Psoas muscle (tissue), 8 donors: ENCODE data around the gene FANCM. TPM values are rescaled to one million over a fixed set of nuclear protein-coding genes. Genes with fewer than 3 reads are reported as not detected.

Source experiments
- ATAC-seq, 4 donors: fragments of 200-7000 bp; cut with Tn5 transposase; one replicate each; pipeline ENCODE4 v1.9.1; 2020; ENCODE audit warnings: moderate library complexity in 3 of 4, mild to moderate bottlenecking in 2 of 4
- DNase-seq, 2 donors: peaks; one replicate each; pipeline ENCODE4 v3.0.0-alpha.2; 2020
- H3K27ac ChIP-seq: fragments of 200-600 bp; one replicate; pipeline ENCODE4 v1.8.0; 2022
- H3K27me3 ChIP-seq, 3 donors: fragments of 200-600 bp in 1 of 3; one replicate each; pipeline versions ENCODE4 v1.6.1 to v1.8.0; 2013 to 2022; ENCODE audit warnings: low read length in 2 of 3, mild to moderate bottlenecking in 2 of 3, moderate library complexity in 1 of 3; ENCODE audit not compliant: insufficient read depth in 3 of 3
- H3K36me3 ChIP-seq, 2 donors: fragments of 200-600 bp in 1 of 2; one replicate each; pipeline versions ENCODE4 v1.6.1 to v1.8.0; 2013 to 2022; ENCODE audit warnings: low read depth in 1 of 2, mild to moderate bottlenecking in 1 of 2, moderate library complexity in 1 of 2; ENCODE audit not compliant: insufficient read depth in 1 of 2
- H3K4me1 ChIP-seq: fragments of 200-600 bp; one replicate; pipeline ENCODE4 v1.8.0; 2022
- H3K4me3 ChIP-seq: fragments of 200-600 bp; one replicate; pipeline ENCODE4 v1.8.0; 2022; ENCODE audit warnings: mild to moderate bottlenecking
- H3K9me3 ChIP-seq: fragments of 200-600 bp; one replicate; pipeline ENCODE4 v1.8.0; 2022
- WGBS, 3 donors: extraction: QIAGEN DNeasy Blood & Tissue Kit; methylation state at CpG; one replicate each; pipeline versions ENCODE4 v1.1.6 to v1.1.7; 2013; 5-methylcytosine and 5-hydroxymethylcytosine counted together
- intact Hi-C, 2 donors: fragments of 100-400 bp; cut with DNase I; formaldehyde crosslinking; loops; one replicate each; pipeline versions ENCODE4 v1.11.0 to v1.14.2; 2022
- polyA plus RNA-seq, 3 donors: library from polyadenylated mRNA; stranded (reverse); fragments of 200-250 nt; gene quantifications; one replicate each; pipeline ENCODE4 v1.2.3, GENCODE V29; 2013
- total RNA-seq, 4 donors: library from RNA; stranded (reverse); fragmentation: NEBNext Ultra II Directional in 2 of 4; extraction: Animal tissue kit (Norgen Biotek cat#: 25700) in 2 of 4; gene quantifications; one replicate each; pipeline versions ENCODE4 v1.2.1 to v1.2.4, GENCODE V29; 2021 to 2023
- TF ChIP-seq, protein P1 (sequence below): fragments of 200-600 bp; IDR thresholded peaks from one replicate; pipeline ENCODE4 v1.8.0; 2022; ENCODE audit warnings: antibody characterized with exemption
- donor health status: healthy with polysubstance abuse.
- donor health status: DM: no; HTN: no; CAD: no; lungs with moderate emphysema.
- donor health status: Bipolar disorder and iron deficiency.
- donor health status: healthy.
- donor health status: DM: yes; HTN: yes; CAD: no.
- donor health status: DM: no; HTN: no; CAD: no.
- donor health status: DM: no; HTN: no; CAD: no.
- donor health status: DM: yes; HTN: yes; CAD: no.

The FANCM gene
- total and polyA plus RNA-seq, 7 donors: 1.0 to 2.4 (median 1.7) TPM

DNA sequence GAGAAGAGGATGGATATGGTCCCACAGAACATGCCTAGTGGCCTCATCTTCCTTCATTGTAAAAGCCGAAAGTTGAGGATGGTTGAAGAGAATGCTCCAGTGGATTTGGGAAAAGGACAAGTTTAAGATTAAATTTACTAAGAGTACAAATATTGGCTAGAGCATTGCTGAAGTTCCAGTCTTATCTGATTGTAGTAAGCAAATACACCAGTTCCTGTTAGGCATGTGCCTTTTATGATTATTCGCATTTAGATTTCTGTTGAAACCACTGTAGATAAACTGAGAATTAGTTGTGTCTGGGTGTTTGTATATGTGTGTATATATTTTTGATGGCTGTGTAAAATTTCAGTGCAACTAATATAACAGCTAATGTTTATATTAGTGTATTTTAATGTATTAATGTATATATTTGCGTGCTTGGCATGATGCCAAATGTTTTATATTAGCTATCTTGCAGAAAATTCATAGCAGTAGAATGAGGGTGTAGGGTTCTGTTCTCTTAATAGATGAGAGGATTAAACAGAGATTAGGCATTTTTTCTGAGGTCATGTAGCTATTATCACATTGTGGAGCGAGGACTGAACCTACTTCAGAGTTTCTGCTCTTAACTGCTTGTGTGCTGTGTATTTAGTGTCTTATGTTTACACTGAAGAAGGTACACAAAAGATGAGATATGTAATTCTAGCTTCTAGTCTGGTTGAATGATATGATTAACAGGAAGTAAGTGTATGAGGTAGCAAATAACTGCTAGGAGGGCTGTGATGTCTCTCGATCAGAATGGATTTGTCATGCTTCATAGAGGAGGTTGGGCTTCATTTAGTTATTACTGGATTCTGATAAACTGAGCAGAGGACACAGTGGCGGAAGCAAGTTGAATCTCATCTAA is 22.6 kb upstream of the FANCM start:
- 86 to 92% (median 91%) methylated on average over 6 of the region's 6 CpGs for WGBS, 3 donors
- intact Hi-C loops: no loop called here
- no peak for DNase-seq
- no peak overlapping the region for H3K4me3 ChIP-seq
- H3K27me3 ChIP-seq: no peaks in the 10 kb centered on the region
- peaks cover 3% of the 10 kb centered on the region for H3K4me1 ChIP-seq
- no peak for ATAC-seq
- H3K36me3 ChIP-seq: peaks cover 6 to 100% of the 10 kb centered on the region in 2 donors
- no peak overlapping the region for H3K27ac ChIP-seq
- H3K9me3 ChIP-seq: no peaks in the 10 kb centered on the region
- TF ChIP-seq, protein P1, sequence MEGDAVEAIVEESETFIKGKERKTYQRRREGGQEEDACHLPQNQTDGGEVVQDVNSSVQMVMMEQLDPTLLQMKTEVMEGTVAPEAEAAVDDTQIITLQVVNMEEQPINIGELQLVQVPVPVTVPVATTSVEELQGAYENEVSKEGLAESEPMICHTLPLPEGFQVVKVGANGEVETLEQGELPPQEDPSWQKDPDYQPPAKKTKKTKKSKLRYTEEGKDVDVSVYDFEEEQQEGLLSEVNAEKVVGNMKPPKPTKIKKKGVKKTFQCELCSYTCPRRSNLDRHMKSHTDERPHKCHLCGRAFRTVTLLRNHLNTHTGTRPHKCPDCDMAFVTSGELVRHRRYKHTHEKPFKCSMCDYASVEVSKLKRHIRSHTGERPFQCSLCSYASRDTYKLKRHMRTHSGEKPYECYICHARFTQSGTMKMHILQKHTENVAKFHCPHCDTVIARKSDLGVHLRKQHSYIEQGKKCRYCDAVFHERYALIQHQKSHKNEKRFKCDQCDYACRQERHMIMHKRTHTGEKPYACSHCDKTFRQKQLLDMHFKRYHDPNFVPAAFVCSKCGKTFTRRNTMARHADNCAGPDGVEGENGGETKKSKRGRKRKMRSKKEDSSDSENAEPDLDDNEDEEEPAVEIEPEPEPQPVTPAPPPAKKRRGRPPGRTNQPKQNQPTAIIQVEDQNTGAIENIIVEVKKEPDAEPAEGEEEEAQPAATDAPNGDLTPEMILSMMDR: no peak

- no peak overlapping the region for H3K4me3 ChIP-seq
- no peaks in the 10 kb centered on the region for H3K27me3 ChIP-seq
- WGBS, 3 donors: 75 to 81% (median 76%) methylated on average over 3 of the region's 3 CpGs
- intact Hi-C loops: no loop called here
- no peak overlapping the region for H3K27ac ChIP-seq
- peaks cover 6 to 100% of the 10 kb centered on the region in 2 donors for H3K36me3 ChIP-seq
- no peaks in the 10 kb centered on the region for H3K9me3 ChIP-seq
- ATAC-seq (no peak), DNase-seq (no peak)
- TF ChIP-seq, protein P1: no peak
- H3K4me1 ChIP-seq: peaks cover 3% of the 10 kb centered on the region
Measured at GRCh38 chr14:45114327-45114726, 21.4 kb upstream of the FANCM start.

DNA sequence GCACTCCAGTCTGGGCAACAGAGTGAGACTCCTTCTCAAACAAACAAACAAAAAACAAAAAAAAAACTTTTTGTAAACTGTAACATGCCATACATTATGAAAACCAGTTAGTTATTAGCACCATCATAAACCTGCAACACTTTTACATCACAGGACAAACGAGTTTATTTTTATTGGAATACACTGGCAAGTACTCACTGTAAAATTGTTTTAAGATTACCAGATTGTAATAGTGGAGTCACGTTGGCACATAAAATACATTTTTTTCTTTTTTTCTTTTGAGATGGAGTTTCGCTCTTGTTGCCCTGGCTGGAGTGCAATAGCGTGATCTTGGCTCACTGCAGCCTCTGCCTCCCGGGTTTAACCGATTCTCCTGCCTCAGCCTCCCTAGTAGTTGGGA is 17.1 kb upstream of the FANCM start:
- 61 to 86% (median 69%) methylated on average over 6 of the region's 6 CpGs for WGBS, 3 donors

GRCh38 chr14:45120096-45120495 is 15.6 kb upstream of the FANCM start:
- intact Hi-C loops: no loop called here
- Histone ChIP-seq H3K4me3 (no peak overlapping the region), H3K36me3 (peaks cover 0 to 97% of the 10 kb centered on the region in 2 donors), H3K9me3 (no peaks in the 10 kb centered on the region), H3K27ac (no peak overlapping the region), H3K27me3 (no peaks in the 10 kb centered on the region), H3K4me1 (peaks cover 6% of the 10 kb centered on the region)
- TF ChIP-seq, protein P1: no peak
- WGBS, 3 donors: 83 to 94% (median 91%) methylated on average over 1 of the region's 1 CpG
- DNase-seq: no peak
- ATAC-seq: no peak

More for the DNA sequence above, 17.1 kb upstream of the FANCM start:
- TF ChIP-seq, protein P1: no peak
- ATAC-seq (no peak), DNase-seq (no peak)
- H3K36me3 ChIP-seq: peaks cover 0 to 98% of the 10 kb centered on the region in 2 donors
- H3K4me1 ChIP-seq: peaks cover 3% of the 10 kb centered on the region
- H3K9me3 ChIP-seq: no peaks in the 10 kb centered on the region
- no peak overlapping the region for H3K27ac ChIP-seq
- H3K4me3 ChIP-seq: no peak overlapping the region
- H3K27me3 ChIP-seq: no peaks in the 10 kb centered on the region
- intact Hi-C loops: no loop called here
